ENCODE data around the gene TMEM167A. TPM values are rescaled to one million over a fixed set of nuclear protein-coding genes. Genes with fewer than 3 reads are reported as not detected.
"Not testable (repeated sequence)": the region's sequence is repeated elsewhere in the genome, so short reads cannot be mapped to it uniquely, and the experiment has no call there.

Gene TMEM167A
- total and polyA plus RNA-seq, 2 donors (not counting 1 experiment from before 2014, with no cell fraction given): 9.2 to 41.2 TPM

DNA sequence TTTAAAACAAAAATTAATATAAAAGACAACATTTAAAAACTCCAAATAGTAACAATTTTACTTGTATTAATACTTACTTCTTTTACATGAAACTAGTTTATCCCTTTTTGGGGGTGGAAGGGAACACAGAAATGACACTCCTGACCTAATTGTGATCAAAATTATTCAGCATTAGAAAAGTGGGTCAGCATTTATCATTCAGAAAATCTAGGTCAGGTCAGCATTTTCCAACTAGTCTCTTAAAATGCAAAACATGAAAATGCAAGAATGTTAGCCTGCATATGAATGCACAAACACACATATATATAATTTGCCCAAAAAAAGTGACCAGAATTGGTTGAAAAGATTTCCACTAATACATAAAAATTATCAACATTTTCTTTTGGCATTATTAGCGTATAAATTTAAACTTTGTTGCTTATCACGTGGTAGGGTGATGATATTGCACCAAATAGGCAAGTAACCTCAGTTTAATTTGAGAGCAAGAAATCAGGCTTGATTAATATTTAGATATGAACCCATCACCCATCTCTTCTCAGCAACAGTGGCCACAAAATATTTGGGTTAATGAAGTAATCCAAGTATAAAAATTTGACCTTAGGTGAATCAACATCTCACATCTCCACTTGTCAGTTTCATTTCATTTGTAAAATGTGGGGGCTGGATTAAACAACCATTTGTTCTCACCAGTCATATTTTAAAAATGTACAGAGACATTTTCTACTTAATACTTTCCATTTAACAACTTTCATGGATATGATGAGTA lies 5.7 kb downstream of the TMEM167A start:
- H3K4me1 ChIP-seq (ENCODE audit: control insufficient read depth in 2 of 2, insufficient read depth in 2 of 2, low read length in 2 of 2): peaks cover 3 to 6% of the 10 kb centered on the region in 2 donors
- H3K9me3 ChIP-seq (ENCODE audit: control extremely low read depth in 1 of 3, control insufficient read depth in 2 of 3, insufficient read depth in 1 of 3, low read length in 2 of 3): no peaks in the 10 kb centered on the region
- H3K36me3 ChIP-seq (replicated peaks in 1 of 2; ENCODE audit: control extremely low read depth in 1 of 2, control insufficient read depth in 1 of 2, extremely low read depth in 1 of 2, insufficient read depth in 2 of 2, low read length in 1 of 2): peaks cover 5 to 6% of the 10 kb centered on the region in 2 experiments
- no peak overlapping the region for H3K27ac ChIP-seq (ENCODE audit: low read length in 2 of 2)
- WGBS (ENCODE audit: insufficient coverage): no CpG with 5 or more reads among the region's 2 CpGs
- Mint-ChIP-seq H3K4me3 (no peak overlapping the region), H3K9me3 (ENCODE audit: insufficient read depth) (no peaks in the 10 kb centered on the region), H3K27ac (no peak overlapping the region), H3K4me1 (peaks cover 60% of the 10 kb centered on the region), H3K27me3 (no peaks in the 10 kb centered on the region)
- H3K4me2 ChIP-seq (replicated peaks; ENCODE audit: low read depth, low read length, poor library complexity, severe bottlenecking): no peak overlapping the region
- H2AFZ ChIP-seq (ENCODE audit: insufficient read depth, low read depth, low read length, poor library complexity, severe bottlenecking): no peak overlapping the region
- H4K20me1 ChIP-seq (ENCODE audit: control insufficient read depth, insufficient read depth, low read length, poor library complexity, severe bottlenecking): peaks cover 36% of the 10 kb centered on the region
- CTCF ChIA-PET: no interaction called here
- POLR2A ChIA-PET: no interaction called here
- intact Hi-C loops (cut with micrococcal nuclease): no loop called here
- H3K9ac ChIP-seq (ENCODE audit: low read length): no peak overlapping the region
- peaks cover 95% of the 10 kb centered on the region for H3K79me2 ChIP-seq (ENCODE audit: control insufficient read depth, insufficient read depth, low read length)
- DNase-seq: no peak
- no peaks in the 10 kb centered on the region for H3K27me3 ChIP-seq (replicated peaks in 1 of 4; ENCODE audit: control extremely low read depth in 1 of 4, control insufficient read depth in 3 of 4, insufficient read depth in 4 of 4, low read length in 3 of 4)
- no peak for TF ChIP-seq EZH2 (IDR thresholded peaks at IDR 0.05; ENCODE audit: borderline replicate concordance, insufficient read depth, low read depth, low read length, poor library complexity, severe bottlenecking)
- TF ChIP-seq, protein P1, sequence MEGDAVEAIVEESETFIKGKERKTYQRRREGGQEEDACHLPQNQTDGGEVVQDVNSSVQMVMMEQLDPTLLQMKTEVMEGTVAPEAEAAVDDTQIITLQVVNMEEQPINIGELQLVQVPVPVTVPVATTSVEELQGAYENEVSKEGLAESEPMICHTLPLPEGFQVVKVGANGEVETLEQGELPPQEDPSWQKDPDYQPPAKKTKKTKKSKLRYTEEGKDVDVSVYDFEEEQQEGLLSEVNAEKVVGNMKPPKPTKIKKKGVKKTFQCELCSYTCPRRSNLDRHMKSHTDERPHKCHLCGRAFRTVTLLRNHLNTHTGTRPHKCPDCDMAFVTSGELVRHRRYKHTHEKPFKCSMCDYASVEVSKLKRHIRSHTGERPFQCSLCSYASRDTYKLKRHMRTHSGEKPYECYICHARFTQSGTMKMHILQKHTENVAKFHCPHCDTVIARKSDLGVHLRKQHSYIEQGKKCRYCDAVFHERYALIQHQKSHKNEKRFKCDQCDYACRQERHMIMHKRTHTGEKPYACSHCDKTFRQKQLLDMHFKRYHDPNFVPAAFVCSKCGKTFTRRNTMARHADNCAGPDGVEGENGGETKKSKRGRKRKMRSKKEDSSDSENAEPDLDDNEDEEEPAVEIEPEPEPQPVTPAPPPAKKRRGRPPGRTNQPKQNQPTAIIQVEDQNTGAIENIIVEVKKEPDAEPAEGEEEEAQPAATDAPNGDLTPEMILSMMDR (IDR thresholded peaks at IDR 0.05): no peak
- no peak for ATAC-seq (ENCODE audit: low read depth)
- no peak overlapping the region for H3K4me3 ChIP-seq (ENCODE audit: control extremely low read depth in 1 of 5, extremely low read depth in 1 of 5, insufficient read depth in 1 of 5, low read depth in 2 of 5, low read length in 4 of 5)

DNA sequence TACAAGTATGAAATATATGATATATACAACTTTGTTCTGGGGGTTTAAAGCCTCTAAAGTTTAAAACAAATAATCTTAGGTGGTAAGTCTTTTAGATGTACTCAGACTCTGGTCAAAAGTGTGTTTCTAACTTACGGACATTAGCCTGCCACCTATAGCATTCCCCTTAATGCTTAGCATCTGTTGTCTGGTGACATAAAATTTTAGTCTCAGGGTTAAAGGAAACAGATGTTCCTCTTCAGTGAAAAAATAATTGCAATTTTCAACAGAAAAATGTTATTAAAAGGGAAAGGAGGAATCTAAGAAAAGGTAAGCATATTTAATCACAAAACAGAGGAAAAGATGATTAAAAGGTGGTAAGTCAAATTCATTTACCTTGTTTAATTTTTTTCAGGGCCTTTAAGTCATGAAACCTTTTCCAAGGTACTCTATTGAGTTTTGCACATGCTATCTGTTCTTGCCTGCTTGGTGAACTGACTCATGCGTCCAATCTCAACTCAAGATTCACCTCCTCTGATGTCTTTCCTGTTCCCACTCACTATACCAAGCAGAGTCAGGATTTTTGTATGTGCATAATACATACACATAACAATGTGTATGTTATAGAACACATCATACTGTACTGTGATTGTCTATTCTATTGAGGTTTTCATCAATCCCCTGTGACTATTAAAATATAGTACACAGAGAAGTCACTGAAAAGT lies 7.9 kb downstream of the TMEM167A start:
- peaks cover 45% of the 10 kb centered on the region for H3K4me1 Mint-ChIP-seq
- DNase-seq (no peak), ATAC-seq (ENCODE audit: low read depth) (no peak)
- TF ChIP-seq, protein P1 (IDR thresholded peaks at IDR 0.05): no peak
- TF ChIP-seq EZH2 (IDR thresholded peaks at IDR 0.05; ENCODE audit: borderline replicate concordance, insufficient read depth, low read depth, low read length, poor library complexity, severe bottlenecking): no peak
- H3K27me3 ChIP-seq (replicated peaks in 1 of 4; ENCODE audit: control extremely low read depth in 1 of 4, control insufficient read depth in 3 of 4, insufficient read depth in 4 of 4, low read length in 3 of 4): no peaks in the 10 kb centered on the region
- H3K36me3 ChIP-seq (replicated peaks in 1 of 2; ENCODE audit: control extremely low read depth in 1 of 2, control insufficient read depth in 1 of 2, extremely low read depth in 1 of 2, insufficient read depth in 2 of 2, low read length in 1 of 2): peaks cover 5 to 6% of the 10 kb centered on the region in 2 experiments
- WGBS (ENCODE audit: insufficient coverage): no CpG with 5 or more reads among the region's 2 CpGs
- intact Hi-C loops (cut with micrococcal nuclease): no loop called here
- no peak overlapping the region for H2AFZ ChIP-seq (ENCODE audit: insufficient read depth, low read depth, low read length, poor library complexity, severe bottlenecking)
- H3K27me3 Mint-ChIP-seq: no peaks in the 10 kb centered on the region
- H3K79me2 ChIP-seq (ENCODE audit: control insufficient read depth, insufficient read depth, low read length): peaks cover 87% of the 10 kb centered on the region
- H3K9ac ChIP-seq (ENCODE audit: low read length): no peak overlapping the region
- no peak overlapping the region for H3K4me2 ChIP-seq (replicated peaks; ENCODE audit: low read depth, low read length, poor library complexity, severe bottlenecking)
- no peak overlapping the region for H3K4me3 ChIP-seq (ENCODE audit: control extremely low read depth in 1 of 5, extremely low read depth in 1 of 5, insufficient read depth in 1 of 5, low read depth in 2 of 5, low read length in 4 of 5)
- ChIA-PET CTCF (no interaction called here), POLR2A (no interaction called here)
- H3K4me3 Mint-ChIP-seq: no peak overlapping the region
- H3K27ac Mint-ChIP-seq: no peak overlapping the region
- no peaks in the 10 kb centered on the region for H3K9me3 Mint-ChIP-seq (ENCODE audit: insufficient read depth)
- peaks cover 37% of the 10 kb centered on the region for H4K20me1 ChIP-seq (ENCODE audit: control insufficient read depth, insufficient read depth, low read length, poor library complexity, severe bottlenecking)
- H3K4me1 ChIP-seq (ENCODE audit: control insufficient read depth in 2 of 2, insufficient read depth in 2 of 2, low read length in 2 of 2): no peaks in the 10 kb centered on the region
- H3K9me3 ChIP-seq (ENCODE audit: control extremely low read depth in 1 of 3, control insufficient read depth in 2 of 3, insufficient read depth in 1 of 3, low read length in 2 of 3): no peaks in the 10 kb centered on the region
- no peak overlapping the region for H3K27ac ChIP-seq (ENCODE audit: low read length in 2 of 2)

DNA sequence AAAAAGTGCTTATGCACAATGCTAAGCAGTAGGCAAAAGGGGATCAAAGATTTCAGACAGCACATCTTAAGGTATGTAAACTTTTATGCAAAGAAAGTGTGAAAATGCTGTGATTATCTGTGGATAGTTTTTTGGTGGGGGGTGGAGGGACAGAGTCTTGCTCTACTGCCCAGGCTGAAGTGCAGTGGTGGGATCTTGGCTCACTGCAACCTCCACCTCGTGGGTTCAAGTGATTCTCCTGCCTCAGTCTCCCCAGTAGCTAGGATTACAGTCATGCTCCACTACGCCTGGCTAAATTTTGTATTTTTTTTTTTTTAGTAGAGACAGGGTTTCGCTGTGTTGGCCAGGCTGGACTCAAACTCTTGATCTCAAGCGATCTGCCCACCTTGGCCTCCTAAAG lies 9.8 kb downstream of the TMEM167A start:
- POLR2A ChIA-PET; ATAC-seq (ENCODE audit: low read depth); H3K4me2 ChIP-seq (replicated peaks; ENCODE audit: low read depth, low read length, poor library complexity, severe bottlenecking); H3K4me3 ChIP-seq (ENCODE audit: control extremely low read depth in 1 of 5, extremely low read depth in 1 of 5, insufficient read depth in 1 of 5, low read depth in 2 of 5, low read length in 4 of 5); H3K9me3 ChIP-seq (ENCODE audit: control extremely low read depth in 1 of 3, control insufficient read depth in 2 of 3, insufficient read depth in 1 of 3, low read length in 2 of 3); H3K27me3 Mint-ChIP-seq; H3K9ac ChIP-seq (ENCODE audit: low read length); H2AFZ ChIP-seq (ENCODE audit: insufficient read depth, low read depth, low read length, poor library complexity, severe bottlenecking); H3K27ac ChIP-seq (ENCODE audit: low read length in 2 of 2); H3K4me1 ChIP-seq (ENCODE audit: control insufficient read depth in 2 of 2, insufficient read depth in 2 of 2, low read length in 2 of 2); H3K9me3 Mint-ChIP-seq (ENCODE audit: insufficient read depth); H3K27ac Mint-ChIP-seq; DNase-seq; H3K36me3 ChIP-seq (replicated peaks in 1 of 2; ENCODE audit: control extremely low read depth in 1 of 2, control insufficient read depth in 1 of 2, extremely low read depth in 1 of 2, insufficient read depth in 2 of 2, low read length in 1 of 2); H3K4me3 Mint-ChIP-seq; CTCF ChIA-PET; H3K27me3 ChIP-seq (replicated peaks in 1 of 4; ENCODE audit: control extremely low read depth in 1 of 4, control insufficient read depth in 3 of 4, insufficient read depth in 4 of 4, low read length in 3 of 4); intact Hi-C loops (cut with micrococcal nuclease): not testable (repeated sequence)
- peaks cover 71% of the 10 kb centered on the region for H3K79me2 ChIP-seq (ENCODE audit: control insufficient read depth, insufficient read depth, low read length)
- no CpG with 5 or more reads among the region's 4 CpGs for WGBS (ENCODE audit: insufficient coverage)
- peaks cover 29% of the 10 kb centered on the region for H3K4me1 Mint-ChIP-seq
- H4K20me1 ChIP-seq (ENCODE audit: control insufficient read depth, insufficient read depth, low read length, poor library complexity, severe bottlenecking): peaks cover 44% of the 10 kb centered on the region
